GM10266 (cell line): Measurements from ENCODE around the gene LIPE.
"Not testable (repeated sequence)": the region's sequence is repeated elsewhere in the genome, so short reads cannot be mapped to it uniquely, and the experiment has no call there.

ENCODE experiments used
- DNase-seq: peaks from one replicate; pipeline ENCODE4 v3.0.0; 2012; ENCODE audit errors: extremely low spot score
- TF ChIP-seq, protein P1 (sequence below): IDR thresholded peaks from 2 replicates; pipeline ENCODE4 v1.5.1; 2012; ENCODE audit warnings: mild to moderate bottlenecking, low read depth; ENCODE audit not compliant: control insufficient read depth, insufficient read depth; ENCODE audit errors: missing control alignments

The LIPE gene

DNA sequence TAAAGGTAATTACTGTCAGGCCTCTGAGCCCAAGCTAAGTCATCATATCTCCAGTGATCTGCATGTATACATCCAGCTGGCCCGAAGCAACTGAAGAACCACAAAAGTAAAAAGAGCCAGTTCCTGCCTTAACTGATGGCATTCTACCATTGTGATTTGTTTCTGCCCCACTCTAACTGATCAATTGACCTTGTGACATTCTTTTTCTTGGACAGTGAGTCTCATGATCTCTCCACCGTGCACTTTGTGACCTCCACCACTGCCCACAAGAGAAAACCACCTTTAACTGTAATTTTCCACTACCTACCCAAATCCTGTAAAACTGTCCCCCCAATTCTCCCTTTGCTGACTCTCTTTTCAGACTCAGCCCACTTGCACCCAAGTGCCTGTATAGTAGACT is 32.7 kb upstream of the LIPE start:
- DNase-seq, result no peak
- TF ChIP-seq, protein P1, sequence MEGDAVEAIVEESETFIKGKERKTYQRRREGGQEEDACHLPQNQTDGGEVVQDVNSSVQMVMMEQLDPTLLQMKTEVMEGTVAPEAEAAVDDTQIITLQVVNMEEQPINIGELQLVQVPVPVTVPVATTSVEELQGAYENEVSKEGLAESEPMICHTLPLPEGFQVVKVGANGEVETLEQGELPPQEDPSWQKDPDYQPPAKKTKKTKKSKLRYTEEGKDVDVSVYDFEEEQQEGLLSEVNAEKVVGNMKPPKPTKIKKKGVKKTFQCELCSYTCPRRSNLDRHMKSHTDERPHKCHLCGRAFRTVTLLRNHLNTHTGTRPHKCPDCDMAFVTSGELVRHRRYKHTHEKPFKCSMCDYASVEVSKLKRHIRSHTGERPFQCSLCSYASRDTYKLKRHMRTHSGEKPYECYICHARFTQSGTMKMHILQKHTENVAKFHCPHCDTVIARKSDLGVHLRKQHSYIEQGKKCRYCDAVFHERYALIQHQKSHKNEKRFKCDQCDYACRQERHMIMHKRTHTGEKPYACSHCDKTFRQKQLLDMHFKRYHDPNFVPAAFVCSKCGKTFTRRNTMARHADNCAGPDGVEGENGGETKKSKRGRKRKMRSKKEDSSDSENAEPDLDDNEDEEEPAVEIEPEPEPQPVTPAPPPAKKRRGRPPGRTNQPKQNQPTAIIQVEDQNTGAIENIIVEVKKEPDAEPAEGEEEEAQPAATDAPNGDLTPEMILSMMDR, result no peak

GRCh38 chr19:42455621-42456081 is 28.5 kb upstream of the LIPE start:
- TF ChIP-seq, protein P1, result no peak
- DNase-seq, result no peak

DNA sequence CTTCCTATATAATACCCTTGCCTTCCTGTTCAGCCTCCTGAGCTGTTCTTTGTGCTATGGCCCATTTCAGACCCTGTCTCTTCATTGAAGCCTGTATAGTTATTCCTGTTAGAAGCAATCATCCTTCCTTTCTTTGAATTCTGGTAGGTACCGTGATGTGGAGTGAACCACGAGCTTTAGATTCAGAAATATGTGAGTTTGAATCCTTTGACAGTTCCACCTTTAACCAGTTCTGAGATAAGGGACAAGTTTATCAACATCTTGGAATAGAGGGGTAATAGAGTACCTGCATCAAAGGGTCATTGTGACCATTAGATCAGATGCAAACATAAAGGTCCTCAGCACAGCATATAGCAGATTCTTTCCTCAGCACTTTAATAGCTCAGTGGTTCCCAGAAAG is 27.9 kb upstream of the LIPE start:
- TF ChIP-seq, protein P1, result no peak
- no peak for DNase-seq

GRCh38 chr19:42452590-42452989 is 25.4 kb upstream of the LIPE start:
- TF ChIP-seq, protein P1, result no peak
- DNase-seq, result no peak

- DNase-seq, result peak; percentile 77
- TF ChIP-seq, protein P1, result peak; percentile 97
These were observed 23.2 kb upstream of the LIPE start for GRCh38 chr19:42450314-42450934.

GRCh38 chr19:42448306-42448705 is 21.1 kb upstream of the LIPE start:
- DNase-seq, result not testable (repeated sequence)

DNA sequence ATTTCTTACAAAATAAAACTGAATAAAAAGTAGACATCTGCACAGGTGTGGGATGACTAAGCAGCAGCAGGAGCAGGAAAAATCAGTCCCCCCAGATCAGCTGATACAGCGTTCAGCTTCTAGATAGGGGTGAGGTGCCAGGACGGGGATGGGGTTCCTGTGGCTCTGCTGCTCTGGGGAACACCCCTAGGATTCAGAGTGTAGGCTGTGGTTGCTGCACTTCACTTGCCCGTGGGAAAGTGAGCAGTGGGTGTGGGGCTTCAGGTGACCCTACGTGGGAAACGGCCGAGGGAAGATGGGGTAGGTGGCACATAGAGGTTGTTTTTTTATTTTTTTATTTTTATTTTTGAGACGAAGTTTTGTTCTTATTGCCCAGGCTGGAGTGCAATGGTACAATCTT is 18.8 kb upstream of the LIPE start:
- TF ChIP-seq, protein P1, result no peak
- DNase-seq, result no peak

DNA sequence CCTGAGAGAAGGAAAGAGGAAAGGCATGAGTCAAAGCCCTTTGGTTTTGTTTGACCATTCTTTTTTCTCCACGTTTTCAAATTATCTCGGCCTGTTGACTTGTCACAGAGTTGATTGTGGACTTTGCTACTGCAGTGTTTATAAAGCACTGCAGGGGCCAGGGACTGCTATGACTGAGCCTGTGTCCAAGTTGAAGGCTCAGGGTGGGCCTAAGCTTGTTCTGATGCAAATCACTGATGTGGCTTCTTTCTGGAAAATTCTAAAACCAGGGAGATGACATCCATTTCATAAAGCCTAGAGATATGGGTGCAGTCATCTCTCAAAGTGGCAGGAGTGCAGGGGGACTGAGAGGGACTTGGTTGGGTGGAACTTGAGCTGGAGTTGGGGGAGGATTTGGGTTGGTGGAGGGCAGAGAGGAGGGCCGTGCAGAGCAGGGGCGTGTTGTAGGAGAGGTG is 16.8 kb upstream of the LIPE start:
- TF ChIP-seq, protein P1, result no peak
- no peak for DNase-seq
